IMR-90 (cell line): ENCODE data around the gene MRPL20.

Experiments
- BHLHE40 ChIP-seq: fragments of 150-350 bp; IDR thresholded peaks from 2 replicates; pipeline ENCODE4 v1.6.1; 2016; ENCODE audit warnings: mild to moderate bottlenecking, low read depth, low read length
- CEBPB ChIP-seq: IDR thresholded peaks from 2 replicates; pipeline ENCODE4 v1.6.1; 2012; ENCODE audit warnings: low read depth, low read length, improper control_type of control experiment
- CHD1 ChIP-seq: IDR thresholded peaks from 2 replicates; pipeline ENCODE4 v1.6.1; 2012; ENCODE audit warnings: low read depth, low read length, improper control_type of control experiment
- FOS ChIP-seq: fragments of 150-350 bp; IDR thresholded peaks from 2 replicates; pipeline ENCODE4 v1.6.1; 2016; ENCODE audit warnings: low read depth, low read length
- MAFK ChIP-seq: IDR thresholded peaks from 2 replicates; pipeline ENCODE4 v1.6.1; 2012; ENCODE audit warnings: low read depth, low read length, improper control_type of control experiment
- MXI1 ChIP-seq: IDR thresholded peaks from 2 replicates; pipeline ENCODE4 v1.6.1; 2012; ENCODE audit warnings: low read depth, mild to moderate bottlenecking, low read length, moderate library complexity, borderline replicate concordance
- POLR2A ChIP-seq: IDR thresholded peaks from 2 replicates; pipeline ENCODE4 v1.6.1; 2012; ENCODE audit warnings: mild to moderate bottlenecking, low read depth, low read length
- RAD21 ChIP-seq: IDR thresholded peaks from 2 replicates; pipeline ENCODE4 v1.6.1; 2012; ENCODE audit warnings: low read length, improper control_type of control experiment
- RCOR1 ChIP-seq: IDR thresholded peaks from 2 replicates; pipeline ENCODE4 v1.6.1; 2012; ENCODE audit warnings: mild to moderate bottlenecking, low read length, improper control_type of control experiment; ENCODE audit not compliant: insufficient replicate concordance
- RFX5 ChIP-seq: IDR thresholded peaks from 2 replicates; pipeline ENCODE4 v1.8.0; 2012; ENCODE audit warnings: low read depth, mild to moderate bottlenecking, low read length, moderate library complexity
- SMC3 ChIP-seq: fragments of 150-350 bp; IDR thresholded peaks from 2 replicates; pipeline ENCODE4 v1.6.1; 2016; ENCODE audit warnings: low read depth, mild to moderate bottlenecking, antibody characterized with exemption, low read length, moderate library complexity
- TF ChIP-seq, protein P1 (sequence below): conservative IDR thresholded peaks from 2 replicates; pipeline ENCODE4 v1.5.1; 2012; ENCODE audit warnings: mild to moderate bottlenecking, low read depth, low read length, improper control_type of control experiment
- TF ChIP-seq, protein P2 (sequence below): fragments of 150-350 bp; IDR thresholded peaks from 2 replicates; pipeline ENCODE4 v1.6.1; 2016; ENCODE audit warnings: low read depth, mild to moderate bottlenecking, low read length, moderate library complexity, borderline replicate concordance
- TF ChIP-seq, protein P3 (sequence below): fragments of 150-350 bp; IDR thresholded peaks from 2 replicates; pipeline ENCODE4 v1.6.1; 2017; ENCODE audit warnings: mild to moderate bottlenecking, antibody characterized with exemption, low read length, low read depth

DNA sequence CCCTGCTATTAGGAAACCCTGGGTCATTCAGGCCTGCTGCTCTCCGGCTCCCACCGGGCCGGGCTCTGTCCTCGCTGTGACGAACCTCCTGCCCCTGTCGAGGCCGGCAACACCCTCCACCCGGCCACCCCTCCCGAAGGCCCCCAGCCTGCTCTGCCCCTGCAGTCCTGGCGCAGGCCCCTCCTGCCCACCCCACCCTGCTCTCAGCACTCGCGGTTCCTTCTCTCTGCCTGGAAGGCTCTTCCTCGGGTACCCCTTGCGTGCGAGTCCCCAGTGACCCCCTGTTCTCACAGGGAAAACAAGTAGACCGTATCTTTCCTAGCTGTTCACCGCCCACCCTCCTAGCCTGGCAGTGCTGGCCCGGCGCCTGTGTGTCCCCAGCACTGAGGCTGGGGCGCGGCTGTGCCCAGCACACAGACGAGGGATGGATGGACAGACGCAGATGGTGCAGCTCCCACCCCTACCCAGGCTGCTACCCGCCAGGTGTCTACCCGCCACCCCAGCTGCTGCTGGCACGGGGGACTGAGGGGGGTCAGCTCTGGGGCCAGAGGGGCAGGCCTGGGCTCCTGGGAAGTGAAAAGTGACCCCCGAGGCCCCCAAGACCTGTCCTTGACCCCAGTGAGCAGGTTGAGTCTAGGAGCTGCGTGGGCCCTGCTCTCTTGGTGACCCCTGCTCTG is 25.3 kb upstream of the MRPL20 start:
- TF ChIP-seq, protein P1, sequence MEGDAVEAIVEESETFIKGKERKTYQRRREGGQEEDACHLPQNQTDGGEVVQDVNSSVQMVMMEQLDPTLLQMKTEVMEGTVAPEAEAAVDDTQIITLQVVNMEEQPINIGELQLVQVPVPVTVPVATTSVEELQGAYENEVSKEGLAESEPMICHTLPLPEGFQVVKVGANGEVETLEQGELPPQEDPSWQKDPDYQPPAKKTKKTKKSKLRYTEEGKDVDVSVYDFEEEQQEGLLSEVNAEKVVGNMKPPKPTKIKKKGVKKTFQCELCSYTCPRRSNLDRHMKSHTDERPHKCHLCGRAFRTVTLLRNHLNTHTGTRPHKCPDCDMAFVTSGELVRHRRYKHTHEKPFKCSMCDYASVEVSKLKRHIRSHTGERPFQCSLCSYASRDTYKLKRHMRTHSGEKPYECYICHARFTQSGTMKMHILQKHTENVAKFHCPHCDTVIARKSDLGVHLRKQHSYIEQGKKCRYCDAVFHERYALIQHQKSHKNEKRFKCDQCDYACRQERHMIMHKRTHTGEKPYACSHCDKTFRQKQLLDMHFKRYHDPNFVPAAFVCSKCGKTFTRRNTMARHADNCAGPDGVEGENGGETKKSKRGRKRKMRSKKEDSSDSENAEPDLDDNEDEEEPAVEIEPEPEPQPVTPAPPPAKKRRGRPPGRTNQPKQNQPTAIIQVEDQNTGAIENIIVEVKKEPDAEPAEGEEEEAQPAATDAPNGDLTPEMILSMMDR = no peak
- TF ChIP-seq MAFK = no peak
- no peak for TF ChIP-seq POLR2A
- TF ChIP-seq MXI1 = no peak
- TF ChIP-seq RCOR1 = no peak
- TF ChIP-seq SMC3 = no peak
- TF ChIP-seq CHD1 = no peak
- TF ChIP-seq CEBPB = no peak
- no peak for TF ChIP-seq BHLHE40
- TF ChIP-seq, protein P2, sequence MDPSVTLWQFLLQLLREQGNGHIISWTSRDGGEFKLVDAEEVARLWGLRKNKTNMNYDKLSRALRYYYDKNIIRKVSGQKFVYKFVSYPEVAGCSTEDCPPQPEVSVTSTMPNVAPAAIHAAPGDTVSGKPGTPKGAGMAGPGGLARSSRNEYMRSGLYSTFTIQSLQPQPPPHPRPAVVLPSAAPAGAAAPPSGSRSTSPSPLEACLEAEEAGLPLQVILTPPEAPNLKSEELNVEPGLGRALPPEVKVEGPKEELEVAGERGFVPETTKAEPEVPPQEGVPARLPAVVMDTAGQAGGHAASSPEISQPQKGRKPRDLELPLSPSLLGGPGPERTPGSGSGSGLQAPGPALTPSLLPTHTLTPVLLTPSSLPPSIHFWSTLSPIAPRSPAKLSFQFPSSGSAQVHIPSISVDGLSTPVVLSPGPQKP = no peak
- TF ChIP-seq, protein P3, sequence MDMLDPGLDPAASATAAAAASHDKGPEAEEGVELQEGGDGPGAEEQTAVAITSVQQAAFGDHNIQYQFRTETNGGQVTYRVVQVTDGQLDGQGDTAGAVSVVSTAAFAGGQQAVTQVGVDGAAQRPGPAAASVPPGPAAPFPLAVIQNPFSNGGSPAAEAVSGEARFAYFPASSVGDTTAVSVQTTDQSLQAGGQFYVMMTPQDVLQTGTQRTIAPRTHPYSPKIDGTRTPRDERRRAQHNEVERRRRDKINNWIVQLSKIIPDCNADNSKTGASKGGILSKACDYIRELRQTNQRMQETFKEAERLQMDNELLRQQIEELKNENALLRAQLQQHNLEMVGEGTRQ = no peak
- no peak for TF ChIP-seq RAD21
- TF ChIP-seq RFX5 = no peak
- no peak for TF ChIP-seq FOS
